GM12801 (cell line): ENCODE results near the gene KIF20A.

Source experiments
- CTCF ChIP-seq: IDR thresholded peaks from one replicate; pipeline ENCODE4 v1.5.1; 2011; ENCODE audit warnings: control low read depth; ENCODE audit not compliant: insufficient read length; ENCODE audit errors: extremely low read depth

The KIF20A gene

DNA sequence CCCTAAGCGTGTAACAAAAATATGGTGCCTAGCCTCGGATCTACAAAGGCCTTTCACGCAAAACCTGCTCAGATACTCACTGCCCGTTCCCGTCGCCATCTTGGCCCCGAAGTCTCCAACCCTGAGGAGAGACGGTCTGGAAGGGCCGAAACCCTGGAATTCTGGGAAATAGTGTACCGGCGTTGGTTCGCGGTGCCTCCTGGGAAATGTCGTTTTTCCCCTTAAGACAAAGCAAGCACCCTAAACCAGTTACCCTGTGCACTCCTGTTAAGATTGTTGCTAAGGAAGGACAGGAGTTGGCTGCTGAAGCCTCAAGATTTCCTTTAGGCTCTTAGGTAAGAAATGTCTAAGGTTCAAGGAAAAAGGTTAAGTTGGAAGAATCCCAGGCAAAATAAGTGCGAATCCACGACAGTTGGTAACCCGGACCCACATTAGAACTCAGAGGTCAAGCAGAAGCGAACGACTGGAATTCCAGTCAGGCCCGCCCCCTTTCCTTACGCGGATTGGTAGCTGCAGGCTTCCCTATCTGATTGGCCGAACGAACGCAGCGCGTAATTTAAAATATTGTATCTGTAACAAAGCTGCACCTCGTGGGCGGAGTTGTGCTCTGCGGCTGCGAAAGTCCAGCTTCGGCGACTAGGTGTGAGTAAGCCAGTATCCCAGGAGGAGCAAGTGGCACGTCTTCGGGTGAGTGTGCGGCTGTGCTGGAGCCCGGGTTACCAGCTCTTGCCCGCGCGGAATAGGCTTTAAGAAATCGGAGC lies at the start of gene KIF20A, which contains the start of gene BRD8:
TSS of gene KIF20A (plus strand) at position 597 of the 761 bp plus-strand sequence. CDS start 569 bp downstream, outside the sequence.
TSS of gene BRD8 (minus strand) at position 115 of the 761 bp plus-strand sequence. CDS start at position 99, 16 bp downstream.
- TF ChIP-seq CTCF, result no peak

DNA sequence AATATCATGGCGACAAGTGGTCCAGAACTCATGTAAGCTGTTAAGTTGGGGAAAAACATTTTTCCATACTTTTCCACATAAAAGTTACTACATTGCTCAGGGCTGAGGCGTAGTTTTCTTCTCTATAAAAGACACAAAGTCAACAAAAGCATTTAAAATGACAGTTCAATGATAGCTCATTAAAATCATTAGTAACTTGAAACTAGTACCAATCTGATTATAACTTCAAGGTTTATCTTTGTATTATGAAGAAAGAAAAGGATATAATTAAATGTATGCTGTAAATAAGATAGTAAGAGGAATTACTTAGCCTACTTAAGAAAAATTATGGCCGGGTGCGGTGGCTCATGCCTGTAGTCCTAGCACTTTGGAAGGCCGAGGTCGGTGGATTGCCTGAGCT lies 49.6 kb upstream of the KIF20A start:
- TF ChIP-seq CTCF, result no peak

- TF ChIP-seq CTCF, result no peak
Observed at GRCh38 chr5:138132543-138132942, 46.4 kb upstream of the KIF20A start.

DNA sequence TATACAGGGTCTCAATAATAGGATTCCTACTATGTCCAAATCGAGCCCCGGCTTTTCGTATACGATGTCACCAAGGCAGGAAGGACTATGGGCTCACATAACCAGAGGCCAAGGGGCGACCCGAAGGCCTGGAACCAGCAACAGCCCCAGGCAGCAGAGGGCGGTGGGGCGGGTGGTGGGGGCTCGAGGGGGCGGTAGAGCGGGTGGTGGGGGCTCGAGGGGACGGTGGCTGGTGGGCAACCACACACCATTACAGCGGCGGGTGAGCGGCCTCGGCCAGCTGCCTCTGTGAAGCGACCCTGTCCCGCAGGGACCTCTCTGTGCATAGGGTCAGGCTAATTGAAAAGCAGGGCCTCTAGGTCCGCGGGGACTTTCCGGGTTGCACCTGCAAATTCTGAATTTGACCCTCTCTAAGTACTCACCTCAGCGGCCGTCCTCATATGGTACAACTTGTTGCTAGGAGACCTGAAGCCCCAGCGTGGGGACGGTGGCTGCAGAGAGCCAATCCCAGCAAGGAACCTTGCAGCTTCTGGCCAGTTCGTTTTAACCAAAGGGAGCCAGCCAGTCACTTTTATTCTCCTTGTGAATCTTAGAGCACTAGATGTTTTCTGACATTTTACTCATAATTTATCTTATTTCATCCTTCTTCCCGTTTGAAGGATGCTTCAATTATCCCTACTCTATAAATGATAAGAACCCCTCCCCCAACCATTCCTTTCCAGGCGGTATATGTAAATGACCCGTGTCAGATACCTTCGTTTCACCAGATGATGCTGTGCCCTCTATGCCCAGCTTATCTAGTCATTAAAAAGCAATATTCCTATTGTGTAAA lies 39.7 kb upstream of the KIF20A start, which contains the start of gene NME5:
TSS of gene NME5 (minus strand) at position 480 of the 832 bp plus-strand sequence. CDS start 648 bp downstream, outside the sequence.
- TF ChIP-seq CTCF, result no peak

GRCh38 chr5:138139781-138140090 lies 39.2 kb upstream of the KIF20A start:
- TF ChIP-seq CTCF, result no peak

- TF ChIP-seq CTCF, result no peak
Observed at GRCh38 chr5:138140268-138140667, 38.6 kb upstream of the KIF20A start.

- TF ChIP-seq CTCF, result no peak
Observed at GRCh38 chr5:138141734-138142133, 37.2 kb upstream of the KIF20A start.
